Measurements from ENCODE around the gene MACROD2.
"Not testable (repeated sequence)": the region's sequence is repeated elsewhere in the genome, so short reads cannot be mapped to it uniquely, and the experiment has no call there.

Gene MACROD2

DNA sequence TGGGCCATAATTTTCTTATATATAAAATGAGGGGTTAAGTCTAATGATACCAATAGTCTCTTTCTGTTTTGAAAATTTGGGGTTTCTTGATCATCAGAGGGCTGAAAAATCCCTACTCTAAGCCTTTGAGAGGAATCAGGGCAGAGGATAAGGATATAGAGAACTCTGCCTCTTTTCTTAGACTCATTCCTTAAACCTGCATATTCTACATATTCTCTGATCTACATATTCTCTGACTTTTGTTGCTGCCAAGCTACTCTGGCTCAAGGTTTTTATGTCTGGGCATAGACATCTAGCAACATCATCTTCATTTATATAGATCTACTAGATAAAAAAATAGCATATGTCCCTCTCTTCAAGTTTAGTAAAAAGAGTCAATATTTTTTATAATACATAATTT is 270.9 kb downstream of the MACROD2 start:
- no peak for DNase-seq (ENCODE audit: low read depth)

DNA sequence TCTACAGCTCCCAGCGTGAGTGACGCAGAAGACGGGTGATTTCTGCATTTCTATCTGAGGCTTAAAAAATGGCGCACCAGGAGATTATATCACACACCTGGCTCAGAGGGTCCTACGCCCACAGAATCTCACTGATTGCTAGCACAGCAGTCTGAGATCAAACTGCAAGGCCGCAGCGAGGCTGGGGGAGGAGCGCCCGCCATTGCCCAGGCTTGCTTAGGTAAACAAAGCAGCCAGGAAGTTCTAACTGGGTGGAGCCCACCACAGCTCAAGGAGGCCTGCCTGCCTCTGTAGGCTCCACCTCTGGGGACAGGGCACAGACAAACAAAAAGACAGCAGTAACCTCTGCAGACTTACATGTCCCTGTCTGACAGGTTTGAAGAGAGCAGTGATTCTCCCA is 275.4 kb downstream of the MACROD2 start:
- DNase-seq (ENCODE audit: low read depth) = not testable (repeated sequence)

DNA sequence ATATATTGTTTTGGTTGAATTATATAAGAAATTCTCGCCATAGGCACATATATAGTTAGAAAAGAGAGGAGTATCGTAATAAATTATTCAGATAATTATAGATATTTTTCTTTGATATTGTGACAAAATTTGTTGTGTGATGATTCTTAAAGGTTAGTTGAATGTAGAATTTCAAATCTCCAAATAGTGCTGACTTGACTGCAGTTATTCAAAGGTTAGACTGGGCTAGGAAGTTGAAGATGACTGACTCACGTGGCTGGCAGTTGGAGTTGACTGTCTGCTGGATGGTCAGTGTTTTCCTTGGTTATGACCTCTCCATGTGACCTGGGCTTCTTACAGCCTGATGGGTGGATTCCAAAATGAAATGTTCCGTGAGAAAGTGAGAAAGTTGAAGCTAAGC is 286.8 kb downstream of the MACROD2 start:
- no peak for DNase-seq (ENCODE audit: low read depth)

DNA sequence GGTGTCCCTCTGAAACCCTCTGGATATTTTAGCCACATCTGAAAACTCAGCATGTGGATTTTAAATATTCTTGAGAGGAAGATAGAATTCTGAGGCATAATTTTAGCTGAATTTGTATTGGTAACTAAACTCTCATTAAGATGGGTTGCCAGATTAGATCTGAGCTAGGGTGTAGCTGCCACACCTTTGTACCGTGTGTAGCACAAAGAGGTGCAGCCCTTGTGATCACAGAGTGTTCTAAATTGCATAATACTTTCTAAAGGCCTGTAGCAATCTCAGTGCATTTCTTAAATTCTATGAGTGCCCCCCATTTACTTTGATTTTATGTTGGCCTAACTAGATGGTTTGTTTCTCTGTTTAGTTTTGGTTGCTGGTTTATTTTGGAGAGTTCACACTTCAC is 289.1 kb downstream of the MACROD2 start:
- no peak for DNase-seq (ENCODE audit: low read depth)

DNA sequence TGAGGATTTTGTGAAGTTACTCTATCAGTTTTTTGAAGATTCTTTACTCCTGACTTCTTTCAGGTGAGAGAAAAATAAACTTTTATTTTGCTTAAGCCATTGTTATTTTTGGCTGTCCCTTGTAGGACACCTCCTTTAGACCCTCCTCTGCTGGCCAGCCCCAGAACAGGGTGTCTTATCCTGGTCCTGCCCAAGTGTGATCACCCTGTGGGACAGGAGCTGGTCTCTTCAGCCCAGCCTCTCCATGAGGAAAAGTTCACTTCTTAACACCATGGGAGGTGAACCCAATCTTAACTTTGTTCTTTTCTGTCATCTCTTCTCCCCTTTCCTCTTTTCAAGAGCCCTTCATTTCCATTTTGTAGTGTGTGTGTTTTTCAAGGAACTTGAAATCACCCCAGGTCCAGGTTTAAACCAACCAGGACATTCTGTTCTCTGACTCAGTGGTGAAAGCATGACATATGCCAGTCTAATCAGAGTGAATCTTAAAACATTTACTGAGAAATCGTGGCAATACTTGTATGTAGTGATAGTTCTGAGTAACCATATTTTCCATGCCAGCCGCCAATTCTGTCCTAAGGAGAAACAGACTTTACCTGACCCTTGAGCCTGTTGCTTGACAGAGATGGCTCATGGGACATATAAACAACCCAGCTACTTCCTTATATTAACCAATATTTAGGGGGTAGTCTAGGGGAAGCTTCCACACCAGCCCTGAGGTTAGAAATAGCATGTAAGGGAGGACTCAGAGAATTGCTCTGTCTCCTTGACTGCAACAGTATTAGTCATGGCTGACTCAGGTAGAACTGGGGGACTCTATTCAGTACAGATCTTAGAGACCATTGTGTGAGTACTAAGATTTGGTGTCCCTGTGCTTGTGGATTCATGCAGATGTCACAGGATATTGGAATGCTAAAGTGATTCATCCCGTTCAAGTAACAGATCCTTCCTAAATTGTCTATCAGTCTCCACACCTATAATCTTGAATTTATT is 293.3 kb downstream of the MACROD2 start:
- DNase-seq (ENCODE audit: low read depth) = no peak

DNA sequence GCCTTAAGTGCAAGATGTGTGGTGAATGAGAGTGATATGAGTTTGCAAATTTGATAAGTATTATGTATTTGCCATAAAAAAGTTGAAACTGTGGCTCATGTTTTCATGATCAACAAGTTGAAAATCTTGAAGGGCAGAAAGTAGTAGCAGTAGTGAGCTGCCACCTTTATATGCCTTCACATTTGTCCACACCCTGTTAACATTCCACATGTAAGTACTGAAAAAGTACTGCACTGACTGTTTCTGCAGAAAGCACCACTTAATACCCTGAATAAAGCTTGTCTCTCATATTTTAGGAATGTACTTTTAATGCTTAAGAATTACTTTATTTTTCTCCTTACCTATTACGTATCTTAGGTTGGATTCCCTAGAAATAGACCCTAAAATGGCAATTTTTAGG is 296.2 kb downstream of the MACROD2 start:
- DNase-seq (ENCODE audit: low read depth) = no peak

DNA sequence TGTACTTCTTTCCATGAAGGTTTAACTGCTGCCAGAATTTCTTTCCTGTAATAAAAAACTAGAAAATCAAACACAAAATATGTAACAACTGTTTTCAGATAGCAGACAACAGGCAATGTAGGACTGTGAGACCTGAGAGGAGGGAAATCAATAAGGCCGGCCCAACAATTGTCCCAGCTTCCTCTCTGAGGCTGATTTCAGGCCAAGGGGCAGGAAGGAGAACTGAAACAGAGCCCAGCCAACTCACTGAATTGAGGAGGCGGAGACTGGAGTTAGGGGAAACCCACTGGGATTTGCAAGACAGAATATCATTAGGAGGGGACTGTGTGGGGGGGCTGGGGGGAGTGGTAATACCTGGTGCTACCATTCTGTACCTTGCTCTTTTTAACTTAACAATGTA is 299.9 kb downstream of the MACROD2 start:
- DNase-seq (ENCODE audit: low read depth) = no peak

DNA sequence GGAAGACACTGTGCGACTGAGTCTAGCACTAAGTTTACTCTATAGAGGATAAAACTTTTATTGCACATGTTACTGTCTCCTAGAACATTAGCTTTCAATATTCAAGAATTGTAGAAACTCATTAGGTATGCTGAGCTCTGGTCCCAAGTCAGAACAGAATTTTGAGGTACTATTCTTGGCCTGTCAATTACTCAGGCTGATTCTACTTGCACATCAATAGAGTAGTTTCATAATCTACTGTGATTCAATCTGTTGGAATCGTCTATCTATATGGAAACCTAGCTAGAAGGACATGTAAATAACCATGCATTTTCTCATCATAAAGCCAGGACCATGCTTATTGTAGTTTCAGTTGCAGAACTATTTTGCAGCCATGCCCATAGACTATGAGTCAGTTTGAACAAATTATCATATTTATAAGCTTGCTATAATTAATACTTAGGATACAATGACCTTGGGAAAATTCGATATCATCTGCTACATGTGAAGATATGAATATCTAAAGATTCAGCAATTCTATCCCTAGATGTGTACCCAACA is 300.5 kb downstream of the MACROD2 start:
- DNase-seq (ENCODE audit: low read depth) = no peak

DNA sequence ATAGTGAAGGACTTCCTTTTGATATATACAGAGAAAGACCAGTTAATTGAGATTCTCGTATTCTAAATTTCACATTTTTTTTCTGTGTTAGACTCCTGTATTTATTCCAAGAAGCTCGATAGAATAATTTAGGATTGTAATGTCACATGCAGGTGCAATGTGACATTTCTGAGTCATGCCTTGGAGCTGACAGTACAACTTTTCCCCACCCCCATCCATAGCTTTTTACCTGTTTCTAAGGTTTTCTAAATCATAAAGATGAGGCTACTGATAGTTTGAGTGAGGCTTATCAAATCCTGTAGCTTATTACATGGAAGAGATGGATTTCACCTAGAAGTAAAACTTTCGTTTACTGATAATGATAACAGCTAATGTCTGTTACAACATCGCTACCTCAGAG is 304.5 kb downstream of the MACROD2 start:
- no peak for DNase-seq (ENCODE audit: low read depth)

DNA sequence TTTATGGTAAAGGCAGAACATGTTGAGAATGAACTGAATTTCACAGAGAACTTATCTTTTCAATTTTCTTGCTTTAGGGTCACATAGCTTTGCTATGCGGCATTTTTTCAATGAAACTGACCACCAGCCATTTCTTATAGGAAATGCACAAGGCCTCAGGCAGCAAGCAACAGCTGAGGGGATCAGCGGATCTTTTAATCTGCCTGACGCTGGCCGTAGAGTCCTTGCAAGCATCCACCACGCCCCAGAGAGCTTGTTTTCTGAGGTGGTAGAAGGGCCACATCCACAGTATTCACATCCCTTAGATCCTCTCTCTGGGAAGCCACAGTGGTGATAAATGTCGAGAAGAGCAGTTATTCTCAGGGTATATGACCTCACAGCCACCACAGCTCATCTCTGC is 307.8 kb downstream of the MACROD2 start:
- no peak for DNase-seq (ENCODE audit: low read depth)

DNA sequence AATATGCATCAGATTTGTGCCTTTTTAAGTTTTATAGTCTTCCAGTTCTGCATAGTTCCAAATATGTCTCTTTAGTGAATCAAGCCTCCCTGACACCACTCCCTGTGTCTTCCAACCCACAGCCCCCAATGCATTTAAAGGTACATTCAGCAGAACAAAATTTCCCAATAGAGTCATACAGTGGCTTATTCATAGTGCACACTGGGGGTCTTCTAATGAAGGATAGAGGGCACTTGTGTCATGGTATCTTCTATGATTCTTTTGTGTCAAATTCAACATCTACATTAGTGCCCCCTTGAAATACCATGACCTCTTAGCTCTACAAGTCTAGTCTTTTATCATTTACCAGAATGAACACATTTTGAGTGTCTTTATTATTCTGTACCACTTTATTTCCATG is 308.3 kb downstream of the MACROD2 start:
- no peak for DNase-seq (ENCODE audit: low read depth)

DNA sequence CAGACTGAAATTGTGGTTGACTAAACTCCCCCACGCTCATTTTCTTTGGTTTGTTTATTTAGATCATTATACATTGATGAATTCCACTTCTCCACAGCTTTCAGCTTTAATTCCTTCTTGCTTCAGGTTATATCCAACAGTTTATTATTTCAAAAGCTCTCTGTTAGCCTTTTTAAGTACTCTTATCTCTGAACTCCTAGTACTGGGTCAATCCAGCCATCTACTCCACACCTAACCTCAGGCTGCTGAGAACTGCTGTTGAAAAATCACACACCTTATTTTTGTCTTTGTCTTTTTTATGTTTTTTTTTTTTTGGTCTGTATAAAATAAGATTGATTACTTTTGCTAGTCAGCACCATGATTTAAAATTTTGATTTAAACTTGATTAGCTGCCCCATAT is 309.2 kb downstream of the MACROD2 start:
- DNase-seq (ENCODE audit: low read depth) = no peak

DNA sequence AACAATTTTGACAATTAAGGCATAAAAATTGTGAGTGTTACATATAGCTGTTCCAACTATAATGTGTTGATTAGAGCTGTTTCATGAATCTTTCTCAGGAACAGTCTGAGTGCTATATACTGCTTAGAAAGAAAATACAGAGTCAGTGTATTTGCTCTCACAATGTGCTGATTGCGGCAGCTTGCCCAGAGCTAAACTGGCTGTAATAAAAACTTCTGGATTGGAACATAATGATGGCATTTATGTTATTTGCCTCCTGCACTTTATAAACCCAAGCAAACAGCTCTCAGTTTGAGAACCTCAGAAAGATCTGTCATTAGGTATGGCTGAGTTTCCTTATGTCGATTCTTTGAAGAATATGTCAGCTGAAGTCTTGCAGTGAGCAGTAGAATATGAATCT is 312.6 kb downstream of the MACROD2 start:
- no peak for DNase-seq (ENCODE audit: low read depth)

DNA sequence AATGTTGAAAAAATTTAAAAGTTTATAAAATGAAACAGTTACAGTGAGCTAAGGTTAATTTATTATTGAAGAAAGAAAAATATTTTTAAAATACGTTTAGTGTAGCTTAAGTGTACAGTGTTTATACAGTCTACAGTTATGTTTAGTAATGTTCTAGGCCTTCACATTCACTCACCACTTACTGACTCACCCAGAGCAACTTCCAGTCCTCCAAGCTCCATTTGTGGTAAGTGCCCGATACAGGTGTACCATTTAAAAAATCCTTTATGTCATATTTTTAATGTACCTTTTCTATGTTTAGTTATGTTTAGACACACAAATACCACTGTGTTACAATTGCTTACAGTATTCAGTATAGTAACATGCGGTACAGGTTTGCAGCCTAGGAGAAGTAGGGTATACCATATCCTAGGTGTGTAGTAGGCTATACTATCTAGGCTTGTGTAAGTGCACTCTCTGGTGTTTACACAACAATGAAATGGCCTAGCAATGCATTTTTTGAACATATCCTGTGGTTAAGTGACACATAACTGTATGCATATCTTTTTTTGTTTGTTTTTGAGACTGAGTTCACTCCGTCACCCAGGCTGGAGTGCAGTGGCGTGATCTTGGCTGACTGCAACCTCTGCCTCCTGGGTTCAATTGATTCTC is 315.8 kb downstream of the MACROD2 start:
- no peak for DNase-seq (ENCODE audit: low read depth)

DNA sequence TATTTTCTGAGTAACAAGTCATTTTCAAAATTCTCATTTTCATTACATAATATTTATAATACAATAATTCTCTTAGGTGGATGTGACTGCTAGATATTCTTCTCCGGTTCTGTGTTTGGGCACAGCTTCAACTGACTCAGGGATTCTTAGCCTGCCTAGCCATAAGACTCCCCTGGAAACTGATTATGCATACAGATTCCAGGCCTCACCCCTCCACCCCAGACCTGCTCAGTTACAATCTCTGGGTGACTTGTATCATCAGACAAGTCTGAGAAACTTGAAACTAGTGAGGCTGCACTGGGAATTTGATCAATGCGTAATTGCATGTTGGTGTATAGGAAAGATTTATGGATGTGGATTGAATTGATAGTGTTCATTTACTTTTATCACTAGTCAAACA is 316.7 kb downstream of the MACROD2 start:
- DNase-seq (ENCODE audit: low read depth) = no peak

DNA sequence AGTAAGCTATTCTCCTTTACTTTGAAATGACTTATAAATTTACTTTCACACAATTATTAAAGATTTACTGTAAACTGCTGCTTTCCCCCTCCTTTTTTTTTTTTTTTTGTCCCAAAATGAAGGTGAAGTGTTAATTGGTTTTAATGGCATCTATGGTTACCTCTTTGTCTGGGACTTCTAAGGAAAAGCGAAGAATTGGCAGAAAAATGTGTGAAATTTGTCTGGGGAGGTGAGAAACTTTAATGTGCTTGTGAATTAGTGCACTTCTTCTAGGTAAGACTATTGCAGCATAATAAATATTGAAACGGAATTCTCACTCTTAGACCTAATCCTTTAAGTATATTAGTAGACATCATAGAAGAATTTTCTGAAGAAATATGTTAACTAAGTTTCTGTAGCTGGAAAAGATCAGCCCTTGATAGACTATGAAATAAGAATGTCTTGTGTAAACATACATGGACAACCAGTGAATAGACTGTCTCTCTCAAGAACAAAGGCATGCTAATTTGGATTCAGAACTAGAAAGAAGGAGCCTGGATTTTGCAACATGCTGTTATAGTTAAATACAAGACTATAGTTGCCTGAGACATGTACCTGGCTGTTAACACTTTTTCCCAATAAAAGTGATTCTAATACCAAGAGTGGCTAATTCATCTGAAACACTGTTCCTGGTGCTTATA is 318.2 kb downstream of the MACROD2 start:
- no peak for DNase-seq (ENCODE audit: low read depth)

DNA sequence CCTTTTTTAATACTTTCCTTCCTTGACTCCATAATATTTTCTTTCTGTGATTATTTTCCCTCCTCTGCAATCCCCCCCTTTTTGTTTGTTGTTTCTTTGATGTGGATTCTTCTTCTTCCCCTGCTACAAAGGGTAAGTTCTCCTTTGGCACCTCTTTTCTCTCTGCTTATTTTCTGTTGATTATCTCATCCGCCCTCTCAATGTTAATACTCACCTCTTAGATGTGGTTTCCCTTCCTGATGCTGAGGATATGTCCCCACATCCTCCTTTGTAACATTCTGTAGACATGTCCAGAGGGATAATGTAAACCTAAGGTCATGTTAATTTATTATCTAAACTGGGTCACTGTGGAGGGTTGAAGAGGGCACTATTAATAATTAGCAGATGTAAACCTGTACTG is 324.4 kb downstream of the MACROD2 start:
- DNase-seq (ENCODE audit: low read depth) = no peak

DNA sequence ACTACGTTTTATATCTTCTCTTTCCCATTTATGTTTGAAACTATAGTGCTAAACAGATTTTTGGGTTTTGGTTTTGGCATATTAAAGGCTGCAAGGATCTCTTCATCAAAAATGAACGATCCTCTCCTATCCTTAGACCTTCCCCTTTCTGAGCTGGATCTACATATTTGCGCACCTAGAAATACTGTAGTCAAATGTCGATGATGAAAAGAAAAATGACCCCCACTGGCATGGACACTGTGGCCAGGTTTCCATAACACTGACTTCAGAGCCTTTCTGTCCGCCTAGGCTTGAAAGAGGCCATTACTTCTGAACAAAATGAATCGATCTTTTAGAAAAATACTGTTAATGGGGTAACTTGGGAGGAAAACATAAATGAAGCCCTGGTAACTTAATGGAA is 336.3 kb downstream of the MACROD2 start:
- no peak for DNase-seq (ENCODE audit: low read depth)

DNA sequence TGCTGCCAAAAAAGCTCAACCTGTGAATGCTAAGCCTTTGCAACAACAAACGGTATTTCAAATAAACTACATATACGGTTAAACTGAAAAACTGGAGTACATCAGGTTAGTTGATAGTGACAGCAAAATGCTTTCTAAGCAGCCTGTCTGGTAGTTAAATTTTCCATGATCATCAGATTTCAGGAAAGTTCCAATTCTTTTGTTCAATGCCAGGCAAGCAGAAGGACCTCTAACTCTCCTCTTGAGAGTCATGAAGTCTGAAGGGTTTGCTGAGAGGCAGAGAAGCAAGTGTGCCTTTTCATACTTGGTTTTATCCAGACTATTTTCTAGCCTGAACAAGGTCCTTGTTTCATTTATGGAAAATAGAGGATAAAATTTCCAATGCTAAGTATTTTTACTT is 337.6 kb downstream of the MACROD2 start:
- no peak for DNase-seq (ENCODE audit: low read depth)

DNA sequence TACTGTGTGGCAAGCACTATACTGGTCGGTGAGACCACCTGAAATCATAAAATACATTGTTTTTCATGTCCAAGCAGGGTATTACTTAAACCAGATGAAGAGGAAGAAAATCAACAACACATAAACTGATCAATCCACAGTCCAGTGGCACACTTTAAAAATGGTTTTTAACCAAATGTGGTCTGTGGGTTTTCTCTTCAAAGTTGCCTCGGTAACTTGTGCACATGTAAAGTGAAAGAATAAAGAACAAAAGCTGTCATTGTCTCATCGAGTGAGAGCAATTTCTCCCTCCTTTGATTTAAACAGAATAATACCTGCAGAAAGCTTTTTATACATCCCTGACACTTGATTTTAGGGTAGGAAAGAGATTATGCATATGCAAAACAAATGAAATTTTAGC is 338.4 kb downstream of the MACROD2 start:
- DNase-seq (ENCODE audit: low read depth) = no peak

DNA sequence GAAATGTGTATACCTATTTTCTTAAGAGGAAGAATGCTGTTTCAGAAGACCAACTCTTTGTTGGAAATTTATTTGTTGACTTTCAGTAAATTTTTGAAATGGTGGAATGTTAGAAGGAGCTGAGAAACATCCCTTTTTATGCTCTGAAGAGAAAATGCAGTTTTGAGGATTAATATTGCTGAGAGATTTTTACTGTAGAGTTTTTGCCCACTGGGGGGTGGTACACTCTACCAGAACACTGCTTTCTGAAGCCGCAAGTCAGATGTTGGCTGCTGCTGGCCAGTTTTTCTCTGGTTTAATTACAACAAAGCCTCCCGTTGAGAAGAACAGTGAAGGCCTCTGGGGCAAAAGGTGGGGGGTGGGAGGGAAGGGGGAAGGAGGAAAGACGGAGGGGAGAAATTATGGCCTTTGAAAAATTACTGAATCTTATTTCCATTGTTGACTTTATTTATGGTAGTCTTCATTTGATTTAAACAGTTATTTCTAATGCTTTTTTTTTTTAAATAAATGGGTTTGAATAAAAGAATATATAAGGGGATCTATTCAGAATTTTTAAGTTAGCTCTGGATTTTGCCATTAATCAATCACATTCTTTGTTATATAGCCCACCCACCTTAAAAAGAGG is 339.1 kb downstream of the MACROD2 start:
- DNase-seq (ENCODE audit: low read depth) = no peak

DNA sequence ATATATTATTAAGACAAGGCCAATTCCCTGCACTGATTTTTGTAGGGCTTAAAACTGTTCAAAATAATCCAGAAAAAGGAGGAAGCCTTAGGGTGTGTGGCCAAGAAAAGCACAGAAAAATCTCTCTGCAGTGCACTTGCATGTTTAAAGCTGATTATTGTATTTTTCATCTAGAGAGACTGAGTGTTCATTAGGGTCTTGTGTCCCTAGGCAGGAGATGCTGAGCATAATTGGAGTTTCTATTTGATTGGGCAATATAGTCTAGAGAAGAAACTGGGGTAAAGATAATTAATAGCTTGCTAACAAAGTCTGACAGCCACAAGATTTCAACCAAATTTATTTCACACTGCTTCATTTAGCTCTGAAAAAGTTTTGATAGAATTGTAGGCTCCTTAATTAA is 339.7 kb downstream of the MACROD2 start:
- DNase-seq (ENCODE audit: low read depth) = no peak

Measured in stimulated activated CD8-positive, alpha-beta memory T cell treated with anti-CD3 and anti-CD28 coated beads, Interleukin-15, amount 100 ng/mL, for 24 hours (primary cell).